OCI-LY1 (cell line): ENCODE results near the gene RPL19.

Experiments
- H2AFZ ChIP-seq: fragments of 200-600 bp; sonication (generic), shearing (Covaris generic); 2 replicates; pipeline ENCODE4 v1.6.0; 2014; ENCODE audit warnings: antibody characterized with exemption, mild to moderate bottlenecking, low read length
- H3F3A ChIP-seq: fragments of 200-600 bp; sonication (generic), shearing (Covaris generic); 2 replicates; pipeline ENCODE4 v1.6.0; 2014; ENCODE audit warnings: mild to moderate bottlenecking, antibody characterized with exemption, low read length, moderate library complexity; ENCODE audit not compliant: insufficient read depth
- H3K27ac ChIP-seq: fragments of 200-600 bp; sonication (generic); 2 replicates; pipeline ENCODE4 v1.5.1; 2014; ENCODE audit warnings: low read length, mixed run types, mild to moderate bottlenecking, low read depth; ENCODE audit not compliant: poor library complexity, severe bottlenecking
- H3K27me3 ChIP-seq: fragments of 200-600 bp; sonication (generic); 2 replicates; pipeline ENCODE4 v1.6.0; 2014; ENCODE audit warnings: antibody characterized with exemption, mild to moderate bottlenecking, low read length, moderate library complexity; ENCODE audit not compliant: insufficient read depth
- H3K36me3 ChIP-seq: fragments of 200-600 bp; sonication (generic); 2 replicates; pipeline ENCODE4 v1.6.1; 2014; ENCODE audit warnings: mild to moderate bottlenecking, antibody characterized with exemption, low read length, moderate library complexity, mixed read lengths; ENCODE audit not compliant: insufficient read depth
- H3K4me1 ChIP-seq: fragments of 200-600 bp; sonication (generic); 2 replicates; pipeline ENCODE4 v1.5.1; 2014; ENCODE audit warnings: mild to moderate bottlenecking, low read length, moderate library complexity; ENCODE audit not compliant: insufficient read depth, severe bottlenecking
- H3K4me2 ChIP-seq: fragments of 200-600 bp; sonication (generic), shearing (Covaris generic); 2 replicates; pipeline ENCODE4 v1.6.1; 2014; ENCODE audit warnings: low read length
- H3K4me3 ChIP-seq: fragments of 200-600 bp; sonication (generic); 2 replicates; pipeline ENCODE4 v1.5.1; 2014; ENCODE audit warnings: low read length, low read depth, mild to moderate bottlenecking, mixed read lengths; ENCODE audit not compliant: poor library complexity, severe bottlenecking
- H3K79me2 ChIP-seq: fragments of 200-600 bp; shearing (Covaris generic); 2 replicates; pipeline ENCODE4 v1.6.1; 2016; ENCODE audit warnings: mixed run types, low read length, mixed read lengths; ENCODE audit not compliant: insufficient read depth
- H3K9ac ChIP-seq: fragments of 200-600 bp; sonication (generic), shearing (Covaris generic); 2 replicates; pipeline ENCODE4 v1.6.1; 2014; ENCODE audit warnings: mild to moderate bottlenecking, low read length, mixed read lengths
- H3K9me2 ChIP-seq: fragments of 200-600 bp; sonication (generic), shearing (Covaris generic); 2 replicates; pipeline ENCODE4 v1.6.1; 2014; ENCODE audit warnings: low read depth, mild to moderate bottlenecking, low read length, mixed read lengths
- H3K9me3 ChIP-seq: fragments of 200-600 bp; shearing (Covaris generic); 2 replicates; pipeline ENCODE4 v1.6.1; 2014; ENCODE audit warnings: low read length, mixed read lengths
- H4K20me1 ChIP-seq: fragments of 200-600 bp; sonication (generic), shearing (Covaris generic); 2 replicates; pipeline ENCODE4 v1.6.0; 2016; ENCODE audit warnings: mild to moderate bottlenecking, low read length; ENCODE audit not compliant: insufficient read depth
- EZH2 ChIP-seq: fragments of 200-600 bp; sonication (generic), shearing (Covaris generic); IDR thresholded peaks from 2 replicates; pipeline ENCODE4 v1.8.0; 2017; ENCODE audit warnings: borderline replicate concordance, mixed run types, mild to moderate bottlenecking, antibody characterized with exemption, low read length, moderate library complexity, mixed read lengths
- TF ChIP-seq, protein P1 (sequence below): fragments of 200-600 bp; sonication (generic), shearing (Covaris generic); IDR thresholded peaks from 2 replicates; pipeline ENCODE4 v1.5.1; 2017; ENCODE audit warnings: mild to moderate bottlenecking, antibody characterized with exemption, low read length, moderate library complexity, mixed read lengths

The RPL19 gene

GRCh38 chr17:39230361-39230760 lies 30.3 kb downstream of the RPL19 start:
- no peaks in the 10 kb centered on the region for H3K79me2 ChIP-seq
- H3K36me3 ChIP-seq: no peaks in the 10 kb centered on the region

GRCh38 chr17:39231091-39231561 lies 31.0 kb downstream of the RPL19 start:
- Histone ChIP-seq H3K9ac (no peak overlapping the region), H3K4me3 (no peak overlapping the region), H3K4me2 (no peak overlapping the region)

More at GRCh38 chr17:39230361-39230760, 30.3 kb downstream of the RPL19 start:
- H4K20me1 ChIP-seq: no peaks in the 10 kb centered on the region
- H3K4me1 ChIP-seq: peaks cover 7% of the 10 kb centered on the region
- H3K27me3 ChIP-seq: no peaks in the 10 kb centered on the region
- H2AFZ ChIP-seq: no peak overlapping the region
- H3K4me2 ChIP-seq: no peak overlapping the region
- H3K9me3 ChIP-seq: no peaks in the 10 kb centered on the region
- H3K4me3 ChIP-seq: no peak overlapping the region
- TF ChIP-seq EZH2: no peak
- TF ChIP-seq, protein P1, sequence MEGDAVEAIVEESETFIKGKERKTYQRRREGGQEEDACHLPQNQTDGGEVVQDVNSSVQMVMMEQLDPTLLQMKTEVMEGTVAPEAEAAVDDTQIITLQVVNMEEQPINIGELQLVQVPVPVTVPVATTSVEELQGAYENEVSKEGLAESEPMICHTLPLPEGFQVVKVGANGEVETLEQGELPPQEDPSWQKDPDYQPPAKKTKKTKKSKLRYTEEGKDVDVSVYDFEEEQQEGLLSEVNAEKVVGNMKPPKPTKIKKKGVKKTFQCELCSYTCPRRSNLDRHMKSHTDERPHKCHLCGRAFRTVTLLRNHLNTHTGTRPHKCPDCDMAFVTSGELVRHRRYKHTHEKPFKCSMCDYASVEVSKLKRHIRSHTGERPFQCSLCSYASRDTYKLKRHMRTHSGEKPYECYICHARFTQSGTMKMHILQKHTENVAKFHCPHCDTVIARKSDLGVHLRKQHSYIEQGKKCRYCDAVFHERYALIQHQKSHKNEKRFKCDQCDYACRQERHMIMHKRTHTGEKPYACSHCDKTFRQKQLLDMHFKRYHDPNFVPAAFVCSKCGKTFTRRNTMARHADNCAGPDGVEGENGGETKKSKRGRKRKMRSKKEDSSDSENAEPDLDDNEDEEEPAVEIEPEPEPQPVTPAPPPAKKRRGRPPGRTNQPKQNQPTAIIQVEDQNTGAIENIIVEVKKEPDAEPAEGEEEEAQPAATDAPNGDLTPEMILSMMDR: no peak
- H3K27ac ChIP-seq: no peak overlapping the region
- H3K9ac ChIP-seq: no peak overlapping the region
- H3K9me2 ChIP-seq: no peaks in the 10 kb centered on the region
- H3F3A ChIP-seq: no peaks in the 10 kb centered on the region

GRCh38 chr17:39231591-39232551 lies 31.8 kb downstream of the RPL19 start:
- Histone ChIP-seq H3K27me3 (no peaks in the 10 kb centered on the region), H4K20me1 (no peaks in the 10 kb centered on the region), H3K27ac (no peak overlapping the region), H3K36me3 (no peaks in the 10 kb centered on the region), H3K4me1 (peaks cover 7% of the 10 kb centered on the region), H3K4me2 (peak overlapping the region; percentile 46; the same call in 1 of the 2 replicates), H3K9ac (no peak overlapping the region), H3K4me3 (no peak overlapping the region), H3K9me3 (no peaks in the 10 kb centered on the region), H3K79me2 (no peaks in the 10 kb centered on the region), H3K9me2 (no peaks in the 10 kb centered on the region), H2AFZ (no peak overlapping the region), H3F3A (no peaks in the 10 kb centered on the region)
- TF ChIP-seq, protein P1: peak; percentile 97
- no peak for TF ChIP-seq EZH2

More at GRCh38 chr17:39231091-39231561, 31.0 kb downstream of the RPL19 start:
- TF ChIP-seq EZH2: no peak
- TF ChIP-seq, protein P1: no peak
- Histone ChIP-seq H3K79me2 (no peaks in the 10 kb centered on the region), H3K27ac (no peak overlapping the region), H3F3A (no peaks in the 10 kb centered on the region), H3K4me1 (peaks cover 7% of the 10 kb centered on the region), H2AFZ (no peak overlapping the region), H3K36me3 (no peaks in the 10 kb centered on the region), H4K20me1 (no peaks in the 10 kb centered on the region), H3K27me3 (no peaks in the 10 kb centered on the region), H3K9me3 (no peaks in the 10 kb centered on the region), H3K9me2 (no peaks in the 10 kb centered on the region)
